ENCODE results near the gene PLXNB3. TPM values are rescaled to one million over a fixed set of nuclear protein-coding genes. Genes with fewer than 3 reads are reported as not detected.

The PLXNB3 gene
- total RNA-seq, 2 experiments from 2014 or later: not detected

- H3K9me3 ChIP-seq (ENCODE audit: low read length): no peaks in the 10 kb centered on the region
- intact Hi-C loops (cut with micrococcal nuclease; ENCODE audit: unreplicated experiment): loop anchor here (10.0 kb wide), 1 partner anchor 65 kb away; the partner anchor contains the start of gene L1CAM
- TF ChIP-seq EZH2phosphoT487 (IDR thresholded peaks at IDR 0.05; ENCODE audit: borderline replicate concordance, low read depth, low read length): no peak
- TF ChIP-seq CTCF (conservative IDR thresholded peaks at IDR 0.05; ENCODE audit: low read length): no peak
- no peaks in the 10 kb centered on the region for H3K79me2 ChIP-seq (ENCODE audit: insufficient read depth, low read depth, low read length)
- ChIA-PET CTCF (ENCODE audit: unreplicated experiment) (no interaction called here), POLR2A (no interaction called here)
- no peaks in the 10 kb centered on the region for H3K9me2 ChIP-seq (ENCODE audit: insufficient read depth, low read length)
- no peaks in the 10 kb centered on the region for H3K4me1 ChIP-seq (ENCODE audit: insufficient read depth, low read length, poor library complexity, severe bottlenecking)
- H3K36me3 ChIP-seq (ENCODE audit: insufficient read depth, low read length): no peaks in the 10 kb centered on the region
- no peak overlapping the region for H3K27ac ChIP-seq (ENCODE audit: low read depth, low read length, poor library complexity, severe bottlenecking)
- no peak overlapping the region for H3K4me3 ChIP-seq (ENCODE audit: low read depth, low read length, poor library complexity, severe bottlenecking)
- BruUV-seq (replicated peaks): no TSS peak
- H2AFZ ChIP-seq (ENCODE audit: low read length): no peak overlapping the region
- H3K4me2 ChIP-seq (ENCODE audit: low read length): no peak overlapping the region
- H4K20me1 ChIP-seq (ENCODE audit: insufficient read depth, low read length): no peaks in the 10 kb centered on the region
- no peak for DNase-seq (ENCODE audit: low spot score)
Observed at GRCh38 chrX:153819384-153820040, 55.5 kb downstream of the PLXNB3 start.

- Histone ChIP-seq H3K4me1 (ENCODE audit: insufficient read depth, low read length, poor library complexity, severe bottlenecking) (no peaks in the 10 kb centered on the region), H3K9me2 (ENCODE audit: insufficient read depth, low read length) (no peaks in the 10 kb centered on the region), H2AFZ (ENCODE audit: low read length) (no peak overlapping the region), H3K4me3 (ENCODE audit: low read depth, low read length, poor library complexity, severe bottlenecking) (no peak overlapping the region), H3K9me3 (ENCODE audit: low read length) (no peaks in the 10 kb centered on the region), H3K4me2 (ENCODE audit: low read length) (no peak overlapping the region), H3K27ac (ENCODE audit: low read depth, low read length, poor library complexity, severe bottlenecking) (no peak overlapping the region), H3K36me3 (ENCODE audit: insufficient read depth, low read length) (no peaks in the 10 kb centered on the region), H3K79me2 (ENCODE audit: insufficient read depth, low read depth, low read length) (no peaks in the 10 kb centered on the region), H4K20me1 (ENCODE audit: insufficient read depth, low read length) (no peaks in the 10 kb centered on the region)
- DNase-seq (ENCODE audit: low spot score): no peak
- no TSS peak for BruUV-seq (replicated peaks)
- CTCF ChIA-PET (ENCODE audit: unreplicated experiment): no interaction called here
- TF ChIP-seq CTCF (conservative IDR thresholded peaks at IDR 0.05; ENCODE audit: low read length) (no peak), EZH2phosphoT487 (IDR thresholded peaks at IDR 0.05; ENCODE audit: borderline replicate concordance, low read depth, low read length) (no peak)
- POLR2A ChIA-PET: no interaction called here
- intact Hi-C loops (cut with micrococcal nuclease; ENCODE audit: unreplicated experiment): loop anchor here (10.0 kb wide), 1 partner anchor 64 kb away; the partner anchor contains the start of gene L1CAM
Observed at GRCh38 chrX:153820601-153821000, 56.6 kb downstream of the PLXNB3 start.

DNA sequence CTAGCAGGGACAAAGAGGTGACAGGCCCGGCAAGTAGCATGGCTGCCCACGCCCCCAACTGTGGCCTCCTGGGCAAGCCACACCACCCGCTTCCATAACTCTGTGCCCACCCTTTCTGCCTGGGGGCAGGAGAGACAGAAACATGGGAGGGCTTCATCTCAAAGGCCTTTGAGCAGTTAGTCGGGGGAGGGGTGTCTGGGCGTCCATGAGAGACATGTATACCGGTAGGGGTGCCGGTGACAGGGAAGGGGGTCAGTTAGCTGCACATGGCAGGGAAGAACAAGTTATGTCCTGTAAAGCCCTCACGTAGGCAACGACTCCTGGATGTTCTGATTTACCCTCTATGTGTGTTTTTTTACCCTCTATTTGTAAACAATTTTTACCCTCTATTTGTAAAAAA is 57.0 kb downstream of the PLXNB3 start:
- no peak overlapping the region for H2AFZ ChIP-seq (ENCODE audit: low read length)
- no peaks in the 10 kb centered on the region for H3K9me2 ChIP-seq (ENCODE audit: insufficient read depth, low read length)
- no peaks in the 10 kb centered on the region for H3K79me2 ChIP-seq (ENCODE audit: insufficient read depth, low read depth, low read length)
- H3K36me3 ChIP-seq (ENCODE audit: insufficient read depth, low read length): no peaks in the 10 kb centered on the region
- no peaks in the 10 kb centered on the region for H3K9me3 ChIP-seq (ENCODE audit: low read length)
- no peak for DNase-seq (ENCODE audit: low spot score)
- intact Hi-C loops (cut with micrococcal nuclease; ENCODE audit: unreplicated experiment): loop anchor here (10.0 kb wide), 1 partner anchor 64 kb away; the partner anchor contains the start of gene L1CAM
- ChIA-PET CTCF (ENCODE audit: unreplicated experiment) (no interaction called here), POLR2A (no interaction called here)
- H3K4me2 ChIP-seq (ENCODE audit: low read length): no peak overlapping the region
- BruUV-seq (replicated peaks): no TSS peak
- H3K4me3 ChIP-seq (ENCODE audit: low read depth, low read length, poor library complexity, severe bottlenecking): no peak overlapping the region
- H3K27ac ChIP-seq (ENCODE audit: low read depth, low read length, poor library complexity, severe bottlenecking): no peak overlapping the region
- H3K4me1 ChIP-seq (ENCODE audit: insufficient read depth, low read length, poor library complexity, severe bottlenecking): no peaks in the 10 kb centered on the region
- no peaks in the 10 kb centered on the region for H4K20me1 ChIP-seq (ENCODE audit: insufficient read depth, low read length)
- TF ChIP-seq EZH2phosphoT487 (IDR thresholded peaks at IDR 0.05; ENCODE audit: borderline replicate concordance, low read depth, low read length) (no peak), CTCF (conservative IDR thresholded peaks at IDR 0.05; ENCODE audit: low read length) (no peak)

All from OCI-LY7 (cell line).